ENCODE measurements around the gene SPHK2.

DNA sequence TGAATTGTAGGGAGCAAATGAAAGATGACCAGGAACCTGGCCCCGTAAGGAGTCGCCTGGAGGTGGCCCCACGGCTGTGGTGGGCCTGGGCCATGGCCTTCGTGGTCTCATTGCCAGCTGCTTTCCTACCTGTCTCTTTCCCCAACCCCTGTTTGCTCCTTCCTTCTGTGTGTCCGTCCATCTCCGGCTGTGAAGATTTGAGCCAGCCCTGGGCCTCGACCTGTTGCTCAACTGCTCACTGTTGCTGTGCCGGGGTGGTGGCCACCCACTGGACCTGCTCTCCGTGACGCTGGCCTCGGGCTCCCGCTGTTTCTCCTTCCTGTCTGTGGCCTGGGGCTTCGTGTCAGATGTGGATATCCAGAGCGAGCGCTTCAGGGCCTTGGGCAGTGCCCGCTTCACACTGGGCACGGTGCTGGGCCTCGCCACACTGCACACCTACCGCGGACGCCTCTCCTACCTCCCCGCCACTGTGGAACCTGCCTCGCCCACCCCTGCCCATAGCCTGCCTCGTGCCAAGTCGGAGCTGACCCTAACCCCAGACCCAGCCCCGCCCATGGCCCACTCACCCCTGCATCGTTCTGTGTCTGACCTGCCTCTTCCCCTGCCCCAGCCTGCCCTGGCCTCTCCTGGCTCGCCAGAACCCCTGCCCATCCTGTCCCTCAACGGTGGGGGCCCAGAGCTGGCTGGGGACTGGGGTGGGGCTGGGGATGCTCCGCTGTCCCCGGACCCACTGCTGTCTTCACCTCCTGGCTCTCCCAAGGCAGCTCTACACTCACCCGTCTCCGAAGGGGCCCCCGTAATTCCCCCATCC lies 9.4 kb downstream of the SPHK2 start:
- TF ChIP-seq, protein P1, sequence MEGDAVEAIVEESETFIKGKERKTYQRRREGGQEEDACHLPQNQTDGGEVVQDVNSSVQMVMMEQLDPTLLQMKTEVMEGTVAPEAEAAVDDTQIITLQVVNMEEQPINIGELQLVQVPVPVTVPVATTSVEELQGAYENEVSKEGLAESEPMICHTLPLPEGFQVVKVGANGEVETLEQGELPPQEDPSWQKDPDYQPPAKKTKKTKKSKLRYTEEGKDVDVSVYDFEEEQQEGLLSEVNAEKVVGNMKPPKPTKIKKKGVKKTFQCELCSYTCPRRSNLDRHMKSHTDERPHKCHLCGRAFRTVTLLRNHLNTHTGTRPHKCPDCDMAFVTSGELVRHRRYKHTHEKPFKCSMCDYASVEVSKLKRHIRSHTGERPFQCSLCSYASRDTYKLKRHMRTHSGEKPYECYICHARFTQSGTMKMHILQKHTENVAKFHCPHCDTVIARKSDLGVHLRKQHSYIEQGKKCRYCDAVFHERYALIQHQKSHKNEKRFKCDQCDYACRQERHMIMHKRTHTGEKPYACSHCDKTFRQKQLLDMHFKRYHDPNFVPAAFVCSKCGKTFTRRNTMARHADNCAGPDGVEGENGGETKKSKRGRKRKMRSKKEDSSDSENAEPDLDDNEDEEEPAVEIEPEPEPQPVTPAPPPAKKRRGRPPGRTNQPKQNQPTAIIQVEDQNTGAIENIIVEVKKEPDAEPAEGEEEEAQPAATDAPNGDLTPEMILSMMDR (IDR thresholded peaks at IDR 0.05; ENCODE audit: low read depth, low read length, poor library complexity, severe bottlenecking), result no peak
- no peak for TF ChIP-seq EZH2phosphoT487 (IDR thresholded peaks at IDR 0.05; ENCODE audit: borderline replicate concordance, low read length)

All from DOHH2 (cell line).